Ovary (tissue), 9 donors: ENCODE results near the gene ABTB2. TPM values are rescaled to one million over a fixed set of nuclear protein-coding genes. Genes with fewer than 3 reads are reported as not detected.
A peak's percentile ranks its signal among the peaks of the same experiment; 100 is the strongest.

Source experiments
- DNase-seq, 5 donors: peaks; one replicate each; pipeline ENCODE4 v3.0.0-alpha.2; 2019 to 2020
- H3K27ac ChIP-seq, 2 donors: fragments of 200-600 bp; one replicate each; pipeline versions ENCODE4 v1.5.1 to v1.8.0; 2019 to 2022
- H3K27me3 ChIP-seq: fragments of 200-600 bp; one replicate; pipeline ENCODE4 v1.8.0; 2022
- H3K36me3 ChIP-seq: fragments of 200-600 bp; sonication (generic); one replicate; pipeline ENCODE4 v1.5.1; 2019
- H3K4me1 ChIP-seq: one replicate; pipeline ENCODE4 v1.8.1; 2013; ENCODE audit warnings: mild to moderate bottlenecking, moderate library complexity; ENCODE audit not compliant: insufficient read depth
- H3K4me3 ChIP-seq: fragments of 200-600 bp; sonication (generic); one replicate; pipeline ENCODE4 v1.5.1; 2017
- H3K9me3 ChIP-seq, 2 donors: fragments of 200-600 bp in 1 of 2; sonication (generic) in 1 of 2; one replicate each; pipeline versions ENCODE4 v1.5.1 to v1.8.1; 2013 to 2019; ENCODE audit warnings: mild to moderate bottlenecking in 1 of 2, moderate library complexity in 1 of 2
- EP300 ChIP-seq: sonication (generic); formaldehyde crosslinking; IDR thresholded peaks from one replicate; pipeline ENCODE4 v1.6.1; 2017; ENCODE audit warnings: antibody characterized with exemption
- POLR2A ChIP-seq: fragments of 450-650 bp; IDR thresholded peaks from one replicate; pipeline ENCODE4 v1.6.1; 2017; ENCODE audit warnings: antibody characterized with exemption, mild to moderate bottlenecking, moderate library complexity
- WGBS, 3 donors: extraction: QIAGEN DNeasy Blood & Tissue Kit in 1 of 3; methylation state at CpG; one replicate each; pipeline versions ENCODE4 v1.1.5 to v1.1.7; 2013 to 2017; 5-methylcytosine and 5-hydroxymethylcytosine counted together
- intact Hi-C, 4 donors: fragments of 100-400 bp; cut with DNase I; formaldehyde crosslinking; loops; one replicate each; pipeline versions ENCODE4 v1.11.0 to v1.15.1; 2022 to 2023
- polyA plus RNA-seq, 2 donors: library from polyadenylated mRNA; stranded (reverse); fragments of 200-250 nt in 1 of 2; fragments of 350-450 nt in 1 of 2; fragmentation: Illumina TruSeq in 1 of 2; extraction: RNeasy Lipid Tissue Mini Kit (QIAGEN cat#74804) in 1 of 2; gene quantifications; one replicate each; pipeline ENCODE4 v1.2.3, GENCODE V29; 2013 to 2014
- total RNA-seq, 7 donors: library from RNA; depleted of rRNA in 2 of 7; stranded (reverse); fragments of >200 nt in 2 of 7; fragmentation: NEBNext Ultra II Directional in 3 of 7; extraction: Animal tissue kit (Norgen Biotek cat#: 25700) in 3 of 7; gene quantifications; one replicate each; pipeline versions ENCODE4 v1.1.0 to v1.2.4, GENCODE V29; 2016 to 2023
- TF ChIP-seq, protein P1 (sequence below), 3 donors: fragments of 450-650 bp in 2 of 3; fragments of 200-600 bp in 1 of 3; IDR thresholded peaks; one replicate each; pipeline versions ENCODE4 v1.5.1 to v1.8.0; 2016 to 2022; ENCODE audit warnings: antibody characterized with exemption in 3 of 3, mild to moderate bottlenecking in 1 of 3
- donor health status: DM: no; HTN: no; CAD: no; lungs with moderate emphysema.
- donor health status: DM: no; HTN: no; CAD: no.
- donor health status: Bipolar disorder and iron deficiency.
- donor health status: DM: yes; HTN: yes; CAD: no.
- donor health status: DM: no; HTN: no; CAD: no.
- donor health status: DM: yes; HTN: yes; CAD: no.

The ABTB2 gene
- total and polyA plus RNA-seq, 9 donors: 1.2 to 7.2 (median 2.6) TPM

DNA sequence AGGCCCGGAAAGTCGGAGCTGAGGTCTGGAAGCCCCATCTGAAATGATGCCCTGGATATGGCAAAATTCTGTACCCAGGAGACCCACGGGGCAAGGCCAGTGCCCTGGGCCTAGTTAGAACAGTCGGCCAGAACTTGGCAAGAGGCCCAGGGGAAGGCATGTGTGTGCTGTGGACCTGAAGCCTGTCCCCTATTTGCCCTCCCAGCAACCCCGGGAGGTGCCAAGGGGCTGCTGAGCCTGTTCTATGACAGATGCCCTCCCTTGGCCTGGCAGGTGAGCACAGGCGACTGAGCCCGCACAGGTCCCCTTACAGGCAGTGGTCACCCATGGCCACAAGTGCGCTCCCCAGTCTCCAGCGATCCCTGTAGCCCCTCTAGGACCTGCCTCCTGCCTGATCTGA lies 200.6 kb downstream of the ABTB2 start:
- 77 to 87% (median 80%) methylated on average over 9 of the region's 9 CpGs for WGBS, 3 donors
- H3K27me3 ChIP-seq: no peaks in the 10 kb centered on the region
- H3K9me3 ChIP-seq: no peaks in the 10 kb centered on the region
- intact Hi-C loops: no loop called here
- H3K4me1 ChIP-seq: peaks cover 9% of the 10 kb centered on the region
- no peak overlapping the region for H3K4me3 ChIP-seq
- H3K36me3 ChIP-seq: no peaks in the 10 kb centered on the region
- no peak overlapping the region for H3K27ac ChIP-seq
- TF ChIP-seq POLR2A: no peak
- TF ChIP-seq EP300: no peak
- TF ChIP-seq, protein P1, sequence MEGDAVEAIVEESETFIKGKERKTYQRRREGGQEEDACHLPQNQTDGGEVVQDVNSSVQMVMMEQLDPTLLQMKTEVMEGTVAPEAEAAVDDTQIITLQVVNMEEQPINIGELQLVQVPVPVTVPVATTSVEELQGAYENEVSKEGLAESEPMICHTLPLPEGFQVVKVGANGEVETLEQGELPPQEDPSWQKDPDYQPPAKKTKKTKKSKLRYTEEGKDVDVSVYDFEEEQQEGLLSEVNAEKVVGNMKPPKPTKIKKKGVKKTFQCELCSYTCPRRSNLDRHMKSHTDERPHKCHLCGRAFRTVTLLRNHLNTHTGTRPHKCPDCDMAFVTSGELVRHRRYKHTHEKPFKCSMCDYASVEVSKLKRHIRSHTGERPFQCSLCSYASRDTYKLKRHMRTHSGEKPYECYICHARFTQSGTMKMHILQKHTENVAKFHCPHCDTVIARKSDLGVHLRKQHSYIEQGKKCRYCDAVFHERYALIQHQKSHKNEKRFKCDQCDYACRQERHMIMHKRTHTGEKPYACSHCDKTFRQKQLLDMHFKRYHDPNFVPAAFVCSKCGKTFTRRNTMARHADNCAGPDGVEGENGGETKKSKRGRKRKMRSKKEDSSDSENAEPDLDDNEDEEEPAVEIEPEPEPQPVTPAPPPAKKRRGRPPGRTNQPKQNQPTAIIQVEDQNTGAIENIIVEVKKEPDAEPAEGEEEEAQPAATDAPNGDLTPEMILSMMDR (IDR thresholded peaks at IDR 0.05): no peak
- DNase-seq: peak in 2 of 5 donors; percentile 50

DNA sequence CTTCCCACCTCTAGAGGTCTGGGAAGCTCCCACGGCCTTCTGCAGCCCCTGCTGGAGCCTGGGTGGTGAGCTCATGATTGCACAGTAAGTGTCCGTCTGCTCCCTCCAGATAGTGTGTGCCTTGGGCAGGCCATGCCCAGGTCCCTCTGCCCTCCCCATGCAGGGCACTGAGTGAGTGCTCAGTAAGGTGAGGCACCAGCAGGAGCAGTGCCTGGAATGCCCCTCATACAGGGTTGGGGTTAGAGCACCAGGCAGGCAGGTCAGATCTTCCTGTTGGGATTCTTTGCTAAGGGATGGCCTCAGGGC lies 202.1 kb downstream of the ABTB2 start:
- Histone ChIP-seq H3K27ac (peak overlapping the region; percentile 38 to 68), H3K27me3 (no peaks in the 10 kb centered on the region), H3K36me3 (no peaks in the 10 kb centered on the region), H3K9me3 (no peaks in the 10 kb centered on the region), H3K4me3 (no peak overlapping the region), H3K4me1 (peaks cover 8% of the 10 kb centered on the region)
- 21 to 43% (median 41%) methylated on average over 1 to 2 of the region's 2 CpGs for WGBS, 3 donors
- TF ChIP-seq POLR2A (no peak), EP300 (no peak)
- TF ChIP-seq, protein P1 (IDR thresholded peaks at IDR 0.05): no peak
- no peak for DNase-seq
- intact Hi-C loops: no loop called here

DNA sequence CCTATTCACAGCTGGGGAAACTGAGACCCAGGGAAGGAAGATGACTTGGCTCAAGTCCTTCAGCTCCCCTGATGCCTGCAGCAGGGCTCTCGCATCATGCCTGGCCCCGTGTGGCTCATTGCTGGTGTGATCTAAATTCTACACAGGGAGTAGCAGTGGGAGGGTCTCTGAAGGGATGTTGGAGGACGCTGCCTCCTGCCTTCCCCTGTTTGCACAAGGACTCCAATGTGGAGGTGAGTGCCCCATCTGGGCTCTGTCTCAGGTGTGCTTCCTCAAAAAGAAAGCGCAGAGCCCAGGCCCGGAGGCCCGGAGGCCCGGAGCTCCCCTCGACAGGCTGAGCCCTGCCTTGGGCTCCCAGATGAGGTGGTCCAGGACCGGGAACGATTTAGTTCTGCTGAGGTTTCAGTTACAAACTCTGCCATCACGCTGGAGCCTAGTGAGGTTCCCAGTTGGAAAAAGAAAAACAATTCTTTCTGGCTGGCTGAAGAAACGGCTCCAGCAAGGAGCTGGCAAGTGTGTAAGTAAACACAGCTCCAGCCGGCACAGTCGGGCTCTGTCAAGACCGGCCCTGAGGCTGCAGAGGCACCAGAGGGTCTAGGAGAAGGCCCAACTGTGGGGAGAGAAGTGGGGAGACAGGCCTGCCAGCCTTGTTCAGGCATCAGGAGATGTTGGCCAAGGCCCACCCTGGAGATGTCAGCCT lies 202.6 kb downstream of the ABTB2 start:
- intact Hi-C loops: no loop called here
- Histone ChIP-seq H3K27ac (peak overlapping the region; percentile 38 to 68), H3K27me3 (no peaks in the 10 kb centered on the region), H3K4me3 (no peak overlapping the region), H3K4me1 (peaks cover 7% of the 10 kb centered on the region), H3K9me3 (no peaks in the 10 kb centered on the region), H3K36me3 (no peaks in the 10 kb centered on the region)
- WGBS, 3 donors: 21 to 30% (median 23%) methylated on average over 14 to 15 of the region's 15 CpGs
- TF ChIP-seq EP300 (no peak), POLR2A (no peak)
- TF ChIP-seq, protein P1 (IDR thresholded peaks at IDR 0.05): no peak
- peak in 3 of 5 donors; percentile 40 to 61 (median 47) for DNase-seq

DNA sequence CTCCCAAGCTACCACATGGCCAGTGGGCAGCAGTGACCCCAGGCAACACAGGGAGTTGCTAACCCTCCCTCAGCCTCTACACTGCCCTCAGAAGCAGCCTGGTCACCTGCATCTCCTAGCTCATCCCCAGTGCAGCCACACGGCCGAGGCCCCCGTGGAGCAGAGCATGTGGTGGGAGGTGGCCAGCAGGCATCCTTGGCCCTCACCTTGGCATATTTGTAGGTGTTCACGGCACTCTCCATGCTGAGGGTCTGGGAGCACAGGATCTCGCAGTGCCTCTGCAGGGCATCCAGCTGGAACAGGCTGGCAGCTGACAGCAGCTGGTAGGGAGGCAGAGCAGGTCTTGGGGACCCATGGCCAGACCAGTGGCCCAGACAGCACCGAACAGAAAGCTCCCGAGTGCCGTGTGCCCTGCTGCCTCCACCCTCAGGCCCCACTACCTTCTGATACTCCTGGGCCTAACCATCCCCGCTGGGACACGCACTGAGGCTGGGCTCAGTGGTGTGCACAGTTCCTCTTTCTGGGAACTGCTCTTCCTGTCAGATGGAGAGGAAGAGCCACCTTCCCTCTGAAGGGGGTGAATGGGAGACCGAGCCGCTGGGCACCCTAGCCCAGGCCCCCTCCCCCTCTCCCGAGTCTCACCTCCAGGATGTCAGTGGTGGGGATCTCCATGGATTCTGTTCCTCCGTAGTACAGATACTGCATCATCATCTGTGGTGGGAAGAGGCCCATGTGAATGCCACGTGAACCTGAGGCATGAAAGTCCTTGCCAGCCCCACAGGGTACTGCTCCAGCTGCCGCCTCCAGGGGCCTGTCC lies 203.5 kb downstream of the ABTB2 start:
- no peak for DNase-seq
- peak overlapping the region in 1 of 2 donors; percentile 68 for H3K27ac ChIP-seq
- no peaks in the 10 kb centered on the region for H3K27me3 ChIP-seq
- peaks cover 7% of the 10 kb centered on the region for H3K4me1 ChIP-seq
- no peaks in the 10 kb centered on the region for H3K36me3 ChIP-seq
- H3K4me3 ChIP-seq: no peak overlapping the region
- no peaks in the 10 kb centered on the region for H3K9me3 ChIP-seq
- TF ChIP-seq, protein P1 (IDR thresholded peaks at IDR 0.05): no peak
- TF ChIP-seq POLR2A (no peak), EP300 (no peak)
- 80 to 89% (median 86%) methylated on average over 16 of the region's 16 CpGs for whole genome bisulfite sequencing, 3 donors
- intact Hi-C loops: no loop called here
